AG04450 (cell line): ENCODE data around the gene PVR. TPM values are rescaled to one million over a fixed set of nuclear protein-coding genes. Genes with fewer than 3 reads are reported as not detected.
"Not testable (repeated sequence)": the region's sequence is repeated elsewhere in the genome, so short reads cannot be mapped to it uniquely, and the experiment has no call there.

Experiments used
- CTCF ChIA-PET: fragments of 300-600, 350-600 bp; formaldehyde crosslinking; extraction: SDS; loops from one replicate; lab custom pipeline; 2022; ENCODE audit warnings: antibody characterized with exemption, inconsistent platforms; lab: Charles Lee
- POLR2A ChIA-PET: fragments of 350-600 bp; formaldehyde crosslinking; extraction: SDS; loops from one replicate; lab custom pipeline; 2021; ENCODE audit warnings: antibody characterized with exemption, inconsistent platforms; lab: Yijun Ruan, JAX
- DNase-seq: peaks from one replicate; pipeline ENCODE4 v3.0.0-alpha.2; 2011; ENCODE audit warnings: low read depth, low spot score
- H3K27ac ChIP-seq: one replicate; pipeline ENCODE4 v1.5.1; 2012; ENCODE audit warnings: low read depth, low read length, control low read depth
- H3K27me3 ChIP-seq: one replicate; pipeline ENCODE4 v1.6.0; 2012; ENCODE audit warnings: low read length; ENCODE audit not compliant: control insufficient read depth, insufficient read depth
- H3K4me3 ChIP-seq: 2 replicates; pipeline ENCODE4 v1.5.1; 2011; ENCODE audit warnings: mild to moderate bottlenecking, low read depth, low read length, control low read depth
- H3K9me3 ChIP-seq: 2 replicates; pipeline ENCODE4 v1.5.1; 2012; ENCODE audit warnings: low read length; ENCODE audit not compliant: control insufficient read depth, insufficient read depth
- polyA plus RNA-seq: library from polyadenylated mRNA; depleted of rRNA; stranded (reverse); fragments of >200 nt; gene quantifications from 2 replicates; pipeline ENCODE4 v1.2.3, GENCODE V29; 2011
- TF ChIP-seq, protein P1 (sequence below): IDR thresholded peaks from 2 replicates; pipeline ENCODE4 v1.5.1; 2011; ENCODE audit warnings: low read depth, low read length, control low read depth, inconsistent platforms

The PVR gene
- polyA plus RNA-seq, 1 experiment, result 125 TPM

DNA sequence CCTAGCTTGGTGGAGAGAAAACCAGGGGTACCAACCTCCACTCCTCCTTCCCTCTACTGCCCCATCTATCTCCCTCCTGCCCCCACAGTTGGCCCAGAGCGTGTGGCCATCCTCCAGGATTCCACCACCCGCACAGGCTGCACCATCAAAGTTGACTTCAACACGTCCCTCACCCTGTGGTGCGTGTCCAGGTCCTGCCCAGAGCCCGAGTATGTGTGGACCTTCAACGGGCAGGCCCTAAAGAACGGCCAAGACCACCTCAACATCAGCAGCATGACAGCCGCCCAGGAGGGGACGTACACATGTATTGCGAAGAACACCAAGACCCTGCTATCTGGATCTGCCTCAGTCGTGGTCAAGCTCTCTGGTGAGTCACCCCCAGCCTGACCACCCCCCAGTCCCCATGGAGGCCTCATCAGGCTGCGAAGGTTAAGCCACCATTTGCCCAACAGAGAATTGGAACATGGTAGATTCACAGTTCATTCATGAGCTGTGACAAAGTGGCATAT lies 61.8 kb downstream of the PVR start:
- H3K27ac ChIP-seq, result no peak overlapping the region
- CTCF ChIA-PET, result interaction anchor here (1.7 to 2.1 kb wide), 2 partner anchors 16 to 19 kb away, joined by 3 to 8 read pairs; no protein-coding TSS in a partner anchor
- H3K27me3 ChIP-seq, result peaks cover 3% of the 10 kb centered on the region
- POLR2A ChIA-PET, result no interaction called here
- DNase-seq, result no peak
- TF ChIP-seq, protein P1, sequence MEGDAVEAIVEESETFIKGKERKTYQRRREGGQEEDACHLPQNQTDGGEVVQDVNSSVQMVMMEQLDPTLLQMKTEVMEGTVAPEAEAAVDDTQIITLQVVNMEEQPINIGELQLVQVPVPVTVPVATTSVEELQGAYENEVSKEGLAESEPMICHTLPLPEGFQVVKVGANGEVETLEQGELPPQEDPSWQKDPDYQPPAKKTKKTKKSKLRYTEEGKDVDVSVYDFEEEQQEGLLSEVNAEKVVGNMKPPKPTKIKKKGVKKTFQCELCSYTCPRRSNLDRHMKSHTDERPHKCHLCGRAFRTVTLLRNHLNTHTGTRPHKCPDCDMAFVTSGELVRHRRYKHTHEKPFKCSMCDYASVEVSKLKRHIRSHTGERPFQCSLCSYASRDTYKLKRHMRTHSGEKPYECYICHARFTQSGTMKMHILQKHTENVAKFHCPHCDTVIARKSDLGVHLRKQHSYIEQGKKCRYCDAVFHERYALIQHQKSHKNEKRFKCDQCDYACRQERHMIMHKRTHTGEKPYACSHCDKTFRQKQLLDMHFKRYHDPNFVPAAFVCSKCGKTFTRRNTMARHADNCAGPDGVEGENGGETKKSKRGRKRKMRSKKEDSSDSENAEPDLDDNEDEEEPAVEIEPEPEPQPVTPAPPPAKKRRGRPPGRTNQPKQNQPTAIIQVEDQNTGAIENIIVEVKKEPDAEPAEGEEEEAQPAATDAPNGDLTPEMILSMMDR, result no peak
- peaks cover 5% of the 10 kb centered on the region; the same call in 1 of the 2 replicates for H3K9me3 ChIP-seq
- no peak overlapping the region for H3K4me3 ChIP-seq

GRCh38 chr19:44706506-44707236 lies 63.0 kb downstream of the PVR start:
- DNase-seq, result no peak
- TF ChIP-seq, protein P1, result no peak
- Histone ChIP-seq H3K4me3 (no peak overlapping the region), H3K27me3 (peaks cover 3% of the 10 kb centered on the region), H3K27ac (no peak overlapping the region), H3K9me3 (peaks cover 5% of the 10 kb centered on the region; the same call in 1 of the 2 replicates)
- ChIA-PET CTCF (interaction anchor here (1.0 to 2.1 kb wide), 2 partner anchors 17 kb away, joined by 3 to 8 read pairs; no protein-coding TSS in a partner anchor), POLR2A (no interaction called here)

DNA sequence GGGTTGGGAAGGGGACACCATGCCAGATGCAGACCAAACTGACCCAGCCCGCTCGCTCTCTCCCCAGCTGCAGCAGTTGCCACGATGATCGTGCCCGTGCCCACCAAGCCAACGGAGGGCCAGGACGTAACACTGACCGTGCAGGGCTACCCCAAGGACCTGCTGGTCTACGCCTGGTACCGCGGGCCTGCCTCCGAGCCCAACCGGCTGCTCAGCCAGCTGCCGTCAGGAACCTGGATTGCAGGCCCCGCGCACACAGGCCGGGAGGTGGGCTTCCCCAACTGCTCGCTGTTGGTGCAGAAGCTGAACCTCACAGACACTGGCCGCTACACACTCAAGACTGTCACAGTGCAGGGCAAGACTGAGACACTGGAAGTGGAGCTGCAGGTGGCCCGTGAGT lies 64.1 kb downstream of the PVR start:
- ChIA-PET POLR2A (no interaction called here), CTCF (interaction anchor here (1.0 to 1.6 kb wide), 2 partner anchors 18 to 77 kb away, joined by 3 to 5 read pairs; no protein-coding TSS in a partner anchor)
- Histone ChIP-seq H3K27me3 (peaks cover 3% of the 10 kb centered on the region), H3K4me3 (no peak overlapping the region), H3K27ac (no peak overlapping the region), H3K9me3 (peaks cover 5% of the 10 kb centered on the region; the same call in 1 of the 2 replicates)
- TF ChIP-seq, protein P1, result no peak
- no peak for DNase-seq

- TF ChIP-seq, protein P1, result no peak
- DNase-seq, result no peak
- Histone ChIP-seq H3K4me3 (no peak overlapping the region), H3K27ac (no peak overlapping the region), H3K9me3 (peaks cover 5% of the 10 kb centered on the region; the same call in 1 of the 2 replicates), H3K27me3 (peaks cover 3% of the 10 kb centered on the region)
- CTCF ChIA-PET, result interaction anchor here (0.7 to 1.6 kb wide), 2 partner anchors 15 to 75 kb away, joined by 3 to 5 read pairs; no protein-coding TSS in a partner anchor
- POLR2A ChIA-PET, result no interaction called here
These were observed 65.2 kb downstream of the PVR start for GRCh38 chr19:44708940-44709339.

DNA sequence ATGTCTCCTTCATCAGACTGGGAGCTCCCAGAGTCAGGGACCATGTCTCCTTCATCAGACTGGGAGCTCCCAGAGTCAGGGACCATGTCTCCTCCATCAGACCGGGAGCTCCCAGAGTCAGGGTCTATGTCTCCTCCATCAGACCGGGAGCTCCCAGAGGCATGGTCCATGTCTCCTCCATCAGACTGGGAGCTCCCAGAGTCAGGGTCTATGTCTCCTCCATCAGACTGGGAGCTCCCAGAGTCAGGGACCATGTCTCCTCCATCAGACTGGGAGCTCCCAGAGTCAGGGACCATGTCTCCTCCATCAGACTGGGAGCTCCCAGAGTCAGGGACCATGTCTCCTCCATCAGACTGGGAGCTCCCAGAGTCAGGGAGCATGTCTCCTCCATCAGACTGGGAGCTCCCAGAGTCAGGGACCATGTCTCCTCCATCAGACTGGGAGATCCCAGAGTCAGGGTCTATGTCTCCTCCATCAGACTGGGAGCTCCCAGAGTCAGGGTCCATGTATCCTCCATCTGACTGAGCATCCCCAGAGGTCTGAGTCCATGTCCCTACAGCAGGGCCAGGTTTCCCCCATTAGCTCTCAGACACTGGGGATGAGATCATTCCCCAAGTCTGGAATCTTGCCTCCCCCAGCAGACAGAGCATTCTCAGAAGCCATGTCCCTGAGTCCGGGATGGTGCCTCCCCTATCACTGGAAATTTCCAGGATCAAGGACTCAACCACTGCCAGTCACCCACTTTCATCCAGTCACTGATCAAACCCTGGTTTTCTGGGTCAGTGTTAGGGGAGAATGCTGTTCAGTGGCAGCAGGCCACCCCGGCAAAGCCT lies 65.9 kb downstream of the PVR start:
- POLR2A ChIA-PET, DNase-seq, H3K4me3 ChIP-seq, H3K9me3 ChIP-seq, H3K27ac ChIP-seq, H3K27me3 ChIP-seq: not testable (repeated sequence)
- CTCF ChIA-PET, result interaction anchor here (0.6 to 1.6 kb wide), 2 partner anchors 20 to 75 kb away, joined by 3 to 5 read pairs; no protein-coding TSS in a partner anchor
